ENCODE data around the gene PHKA2. TPM values are rescaled to one million over a fixed set of nuclear protein-coding genes. Genes with fewer than 3 reads are reported as not detected.

PHKA2 gene, protein sequence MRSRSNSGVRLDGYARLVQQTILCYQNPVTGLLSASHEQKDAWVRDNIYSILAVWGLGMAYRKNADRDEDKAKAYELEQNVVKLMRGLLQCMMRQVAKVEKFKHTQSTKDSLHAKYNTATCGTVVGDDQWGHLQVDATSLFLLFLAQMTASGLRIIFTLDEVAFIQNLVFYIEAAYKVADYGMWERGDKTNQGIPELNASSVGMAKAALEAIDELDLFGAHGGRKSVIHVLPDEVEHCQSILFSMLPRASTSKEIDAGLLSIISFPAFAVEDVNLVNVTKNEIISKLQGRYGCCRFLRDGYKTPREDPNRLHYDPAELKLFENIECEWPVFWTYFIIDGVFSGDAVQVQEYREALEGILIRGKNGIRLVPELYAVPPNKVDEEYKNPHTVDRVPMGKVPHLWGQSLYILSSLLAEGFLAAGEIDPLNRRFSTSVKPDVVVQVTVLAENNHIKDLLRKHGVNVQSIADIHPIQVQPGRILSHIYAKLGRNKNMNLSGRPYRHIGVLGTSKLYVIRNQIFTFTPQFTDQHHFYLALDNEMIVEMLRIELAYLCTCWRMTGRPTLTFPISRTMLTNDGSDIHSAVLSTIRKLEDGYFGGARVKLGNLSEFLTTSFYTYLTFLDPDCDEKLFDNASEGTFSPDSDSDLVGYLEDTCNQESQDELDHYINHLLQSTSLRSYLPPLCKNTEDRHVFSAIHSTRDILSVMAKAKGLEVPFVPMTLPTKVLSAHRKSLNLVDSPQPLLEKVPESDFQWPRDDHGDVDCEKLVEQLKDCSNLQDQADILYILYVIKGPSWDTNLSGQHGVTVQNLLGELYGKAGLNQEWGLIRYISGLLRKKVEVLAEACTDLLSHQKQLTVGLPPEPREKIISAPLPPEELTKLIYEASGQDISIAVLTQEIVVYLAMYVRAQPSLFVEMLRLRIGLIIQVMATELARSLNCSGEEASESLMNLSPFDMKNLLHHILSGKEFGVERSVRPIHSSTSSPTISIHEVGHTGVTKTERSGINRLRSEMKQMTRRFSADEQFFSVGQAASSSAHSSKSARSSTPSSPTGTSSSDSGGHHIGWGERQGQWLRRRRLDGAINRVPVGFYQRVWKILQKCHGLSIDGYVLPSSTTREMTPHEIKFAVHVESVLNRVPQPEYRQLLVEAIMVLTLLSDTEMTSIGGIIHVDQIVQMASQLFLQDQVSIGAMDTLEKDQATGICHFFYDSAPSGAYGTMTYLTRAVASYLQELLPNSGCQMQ
- total RNA-seq: 10 to 100 TPM in 3 of 4 donors, 1 to 10 TPM in 1; 8.7 to 17.6 (median 14.1) TPM

DNA sequence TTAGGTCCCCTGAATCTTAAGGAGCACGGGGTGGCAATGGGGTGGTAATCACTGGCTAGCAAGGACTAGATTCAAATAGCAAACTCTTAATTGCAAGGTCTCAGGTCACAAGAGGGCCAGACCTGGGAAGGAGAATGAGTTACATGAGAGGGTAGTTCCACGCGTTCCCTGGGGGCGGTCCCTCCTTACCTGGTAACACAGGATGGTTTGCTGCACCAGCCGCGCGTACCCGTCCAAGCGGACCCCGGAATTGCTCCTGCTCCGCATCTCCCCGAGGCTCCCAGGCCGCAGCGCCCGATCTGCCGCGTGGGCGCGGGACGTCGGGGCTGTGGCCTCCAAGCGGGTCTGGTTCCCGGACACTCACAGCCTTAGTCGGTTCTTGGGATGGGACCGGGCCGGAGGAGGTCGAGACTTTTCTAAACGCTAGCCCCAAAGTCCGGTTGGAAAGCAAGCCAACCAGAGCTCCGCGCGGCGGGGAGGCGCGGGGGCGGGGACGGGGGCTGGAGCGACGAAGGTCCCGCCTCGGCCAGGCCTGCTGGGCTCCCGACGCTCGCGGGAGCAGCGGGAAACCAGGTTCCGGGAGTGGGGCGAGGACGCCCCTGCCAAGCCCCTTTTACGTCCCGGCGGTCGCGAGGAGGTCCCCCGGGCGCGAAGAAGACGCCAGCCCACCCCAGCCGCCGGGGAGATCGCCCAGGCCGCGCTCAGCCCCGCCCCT, at the start of gene PHKA2:
Gene PHKA2, minus strand, starts transcription at position 449 of the 715 bp plus-strand sequence. Its CDS starts 182 bp downstream, at position 267.
- peak; percentile 14 to 88 for DNase-seq (ENCODE audit: low spot score in 2 of 2)
- WGBS, 2 donors: 4 to 33% methylated on average over 20 to 50 of the region's 64 CpGs
- intact Hi-C loops (cut with DNase I; ENCODE audit: low total_unique reads): no loop called here
- H3K4me3 ChIP-seq (ENCODE audit: low read depth, poor library complexity, severe bottlenecking): peak within 1 kb of the TSS; percentile 62
- TF ChIP-seq, protein P1, sequence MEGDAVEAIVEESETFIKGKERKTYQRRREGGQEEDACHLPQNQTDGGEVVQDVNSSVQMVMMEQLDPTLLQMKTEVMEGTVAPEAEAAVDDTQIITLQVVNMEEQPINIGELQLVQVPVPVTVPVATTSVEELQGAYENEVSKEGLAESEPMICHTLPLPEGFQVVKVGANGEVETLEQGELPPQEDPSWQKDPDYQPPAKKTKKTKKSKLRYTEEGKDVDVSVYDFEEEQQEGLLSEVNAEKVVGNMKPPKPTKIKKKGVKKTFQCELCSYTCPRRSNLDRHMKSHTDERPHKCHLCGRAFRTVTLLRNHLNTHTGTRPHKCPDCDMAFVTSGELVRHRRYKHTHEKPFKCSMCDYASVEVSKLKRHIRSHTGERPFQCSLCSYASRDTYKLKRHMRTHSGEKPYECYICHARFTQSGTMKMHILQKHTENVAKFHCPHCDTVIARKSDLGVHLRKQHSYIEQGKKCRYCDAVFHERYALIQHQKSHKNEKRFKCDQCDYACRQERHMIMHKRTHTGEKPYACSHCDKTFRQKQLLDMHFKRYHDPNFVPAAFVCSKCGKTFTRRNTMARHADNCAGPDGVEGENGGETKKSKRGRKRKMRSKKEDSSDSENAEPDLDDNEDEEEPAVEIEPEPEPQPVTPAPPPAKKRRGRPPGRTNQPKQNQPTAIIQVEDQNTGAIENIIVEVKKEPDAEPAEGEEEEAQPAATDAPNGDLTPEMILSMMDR (IDR thresholded peaks at IDR 0.05): no peak
- TF ChIP-seq POLR2A (IDR thresholded peaks at IDR 0.05): no peak

DNA sequence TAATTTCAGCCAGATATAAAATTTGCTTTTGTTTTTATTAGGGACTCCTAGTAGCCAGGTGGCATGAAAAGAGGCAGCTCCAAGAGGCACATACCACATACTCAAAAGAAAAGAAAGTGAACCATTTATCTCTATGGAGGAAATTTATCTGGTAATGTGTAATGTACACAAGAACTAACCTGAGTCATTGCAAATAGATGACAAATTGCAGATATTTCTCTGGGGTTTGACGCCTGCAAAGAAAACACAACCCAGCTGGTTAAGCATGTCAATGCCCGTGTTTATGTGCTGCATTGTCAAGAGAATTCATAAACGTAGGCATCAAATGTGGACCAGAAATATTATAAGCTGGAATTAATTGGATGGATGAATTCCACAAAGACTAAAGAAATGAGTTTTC, 46.9 kb upstream of the PHKA2 start:
- no peak for TF ChIP-seq POLR2A (IDR thresholded peaks at IDR 0.05)
- TF ChIP-seq, protein P1 (IDR thresholded peaks at IDR 0.05): no peak
- intact Hi-C loops (cut with DNase I; ENCODE audit: low total_unique reads): no loop called here
- no peak for DNase-seq (ENCODE audit: low spot score in 2 of 2)
- 86 to 94% methylated on average over 3 of the region's 3 CpGs for WGBS, 2 donors
- no peak overlapping the region for H3K4me3 ChIP-seq (ENCODE audit: low read depth, poor library complexity, severe bottlenecking)

DNA sequence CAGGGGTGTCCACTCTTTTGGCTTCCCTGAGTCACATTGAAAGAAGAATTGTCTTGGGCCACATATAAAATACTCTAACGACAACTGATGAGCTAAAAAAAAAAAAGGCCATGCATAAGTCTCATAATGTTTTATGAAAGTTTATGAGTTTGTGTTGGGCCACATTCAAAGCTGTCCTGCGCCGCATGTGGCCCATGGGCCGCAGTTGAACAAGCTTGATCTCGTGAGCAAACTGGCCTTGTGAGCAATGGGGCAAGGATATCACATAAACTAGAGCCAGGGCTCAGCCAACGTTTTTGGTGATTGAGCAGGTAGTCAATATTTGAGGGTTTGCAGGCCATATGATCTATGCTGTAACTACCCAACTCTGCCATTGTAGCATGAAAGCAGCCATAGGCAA, 44.6 kb upstream of the PHKA2 start:
- DNase-seq (ENCODE audit: low spot score in 2 of 2): no peak
- intact Hi-C loops (cut with DNase I; ENCODE audit: low total_unique reads): no loop called here
- WGBS, 2 donors: 78 to 91% methylated on average over 6 of the region's 6 CpGs
- H3K4me3 ChIP-seq (ENCODE audit: low read depth, poor library complexity, severe bottlenecking): no peak overlapping the region
- TF ChIP-seq POLR2A (IDR thresholded peaks at IDR 0.05): no peak

DNA sequence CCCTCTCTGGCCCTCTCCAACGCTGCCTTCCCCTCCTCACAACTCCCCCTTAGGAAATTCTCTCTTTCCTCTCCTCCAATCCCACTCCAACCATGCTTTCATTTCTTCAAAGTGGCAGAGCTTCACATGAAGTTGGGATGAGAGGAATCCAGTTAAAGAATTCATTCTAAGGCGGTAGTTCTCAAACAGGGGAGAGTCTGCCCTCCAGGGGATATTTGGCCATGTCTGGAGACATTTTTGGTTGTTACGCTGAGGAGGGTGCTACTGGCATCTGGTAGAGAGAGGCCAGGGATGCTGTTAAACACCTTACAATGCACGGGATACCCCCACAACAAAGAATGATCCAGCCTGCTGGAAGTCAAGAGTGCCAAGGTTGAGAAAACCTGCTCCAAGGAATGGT, 40.5 kb upstream of the PHKA2 start:
- TF ChIP-seq POLR2A (IDR thresholded peaks at IDR 0.05): no peak
- TF ChIP-seq, protein P1 (IDR thresholded peaks at IDR 0.05): no peak
- no peak for DNase-seq (ENCODE audit: low spot score in 2 of 2)
- 79 to 95% methylated on average over 3 to 4 of the region's 4 CpGs for WGBS, 2 donors
- intact Hi-C loops (cut with DNase I; ENCODE audit: low total_unique reads): no loop called here
- no peak overlapping the region for H3K4me3 ChIP-seq (ENCODE audit: low read depth, poor library complexity, severe bottlenecking)

DNA sequence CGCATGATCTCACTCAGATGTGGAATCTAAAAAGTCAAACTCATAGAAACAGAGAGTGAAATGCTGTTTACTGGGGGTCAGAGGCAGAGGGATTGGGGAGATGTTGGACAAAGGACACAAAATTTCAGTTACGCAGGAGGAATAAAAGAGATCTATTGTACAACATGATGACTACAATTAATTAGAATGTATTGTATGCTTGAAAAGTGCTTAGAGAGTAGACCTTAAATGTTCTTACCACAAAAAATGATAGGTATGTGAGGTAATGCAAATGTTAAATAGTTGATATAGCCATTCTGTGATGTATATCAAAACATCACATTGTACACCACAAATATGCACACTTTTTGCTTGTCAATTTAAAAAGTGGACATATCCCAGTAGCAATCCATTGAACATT, 36.1 kb upstream of the PHKA2 start:
- DNase-seq (ENCODE audit: low spot score in 2 of 2): no peak
- H3K4me3 ChIP-seq (ENCODE audit: low read depth, poor library complexity, severe bottlenecking): no peak overlapping the region
- no peak for TF ChIP-seq POLR2A (IDR thresholded peaks at IDR 0.05)
- TF ChIP-seq, protein P1 (IDR thresholded peaks at IDR 0.05): no peak
- 89 to 92% methylated on average over 2 of the region's 2 CpGs for WGBS, 2 donors
- intact Hi-C loops (cut with DNase I; ENCODE audit: low total_unique reads): no loop called here

Data from lower leg skin (tissue), 4 donors.